BLaER1 treated with 17β-estradiol and CSF1 and Interleukin-3, amounts not matched to agents 10 nM and 100 nM (cell line): Measurements from ENCODE around the gene ALMS1.
"Not testable (repeated sequence)": the region's sequence is repeated elsewhere in the genome, so short reads cannot be mapped to it uniquely, and the experiment has no call there.

Experiments
- H3K27ac ChIP-seq, 11 experiments: shearing (Covaris generic); formaldehyde crosslinking; 2 replicates each; pipeline ENCODE4 v1.8.1; 2022
- H3K27me3 ChIP-seq, 11 experiments: shearing (Covaris generic); formaldehyde crosslinking; 2 replicates each; pipeline ENCODE4 v1.8.1; 2022
- H3K36me3 ChIP-seq, 11 experiments: shearing (Covaris generic); formaldehyde crosslinking; 2 replicates each; pipeline ENCODE4 v1.8.1; 2022
- H3K4me1 ChIP-seq, 10 experiments: shearing (Covaris generic); formaldehyde crosslinking; 2 replicates each; pipeline ENCODE4 v1.8.1; 2022
- H3K4me2 ChIP-seq, 11 experiments: shearing (Covaris generic); formaldehyde crosslinking; 2 replicates each; pipeline ENCODE4 v1.8.1; 2022
- H3K4me3 ChIP-seq, 10 experiments: shearing (Covaris generic); formaldehyde crosslinking; 2 replicates each; pipeline ENCODE4 v1.8.1; 2022
- H3K9ac ChIP-seq, 11 experiments: shearing (Covaris generic); formaldehyde crosslinking; 2 replicates each; pipeline ENCODE4 v1.8.1; 2022
- H3K9me3 ChIP-seq, 11 experiments: shearing (Covaris generic); formaldehyde crosslinking; replicated peaks in 1 of 11; 2 replicates each; pipeline ENCODE4 v1.8.1; 2022
- H4K20me1 ChIP-seq, 11 experiments: shearing (Covaris generic); formaldehyde crosslinking; 2 replicates each; pipeline ENCODE4 v1.8.1; 2022
- Cebpa-rat ChIP-seq, 11 experiments: shearing (Covaris generic); IDR thresholded peaks; 2 replicates each; pipeline ENCODE4 v1.8.1; 2022

The ALMS1 gene

DNA sequence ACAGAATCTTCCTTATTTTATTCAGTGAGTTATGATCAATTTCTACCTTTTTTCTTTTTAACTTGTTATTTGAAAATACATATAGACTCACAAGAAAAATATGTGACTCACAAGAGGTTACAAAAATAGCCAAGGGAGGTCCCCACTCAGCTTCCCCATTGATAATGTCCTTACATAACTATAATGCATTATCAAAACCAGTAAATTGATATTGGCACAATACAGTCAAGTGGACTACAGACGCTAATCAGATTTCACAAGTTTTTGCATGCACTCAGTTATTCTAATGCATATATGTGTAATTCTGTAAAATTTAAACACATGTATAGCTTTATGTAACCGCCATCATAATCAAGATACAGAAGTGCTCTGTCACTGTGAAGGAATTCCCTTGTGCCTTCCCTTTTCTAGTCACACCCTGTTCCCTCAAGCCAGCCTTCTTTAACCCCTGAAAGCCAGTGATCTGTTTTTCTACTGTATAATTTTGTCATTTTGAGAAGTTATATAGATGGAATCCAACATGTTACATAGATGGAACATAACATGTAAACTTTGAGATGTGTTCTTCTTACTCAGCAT, 118.4 kb downstream of the ALMS1 start:
- Histone ChIP-seq H3K4me2 (no peak overlapping the region), H3K9me3 (peaks cover 33 to 45% (median 42%) of the 10 kb centered on the region in 11 experiments), H3K4me3 (no peak overlapping the region), H3K9ac (no peak overlapping the region), H3K4me1 (peaks cover 0 to 8% (median 0%) of the 10 kb centered on the region in 10 experiments; a peak in 4 of 20 replicates), H3K36me3 (peaks cover 0 to 16% (median 4%) of the 10 kb centered on the region in 11 experiments; a peak in 7 of 22 replicates), H4K20me1 (no peaks in the 10 kb centered on the region), H3K27me3 (no peaks in the 10 kb centered on the region), H3K27ac (no peak overlapping the region)
- no peak for TF ChIP-seq Cebpa-rat (IDR thresholded peaks at IDR 0.05)

DNA sequence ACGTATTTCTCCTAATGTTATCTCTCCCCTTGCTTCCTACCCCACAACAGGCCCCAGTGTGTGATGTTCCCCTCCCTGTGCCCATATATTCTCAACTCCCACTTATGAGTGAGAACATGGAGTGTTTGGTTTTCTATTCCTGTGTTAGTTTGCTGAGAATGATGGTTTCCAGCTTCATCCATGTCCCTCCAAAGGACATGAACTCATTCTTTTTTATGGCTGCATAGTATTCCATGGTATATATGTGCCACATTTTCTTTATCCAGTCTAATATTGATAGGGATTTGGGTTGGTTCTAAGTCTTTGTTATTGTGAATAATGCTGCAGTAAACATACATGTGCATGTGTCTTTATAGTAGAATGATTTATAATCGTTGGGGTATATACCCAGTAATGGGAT, 119.2 kb downstream of the ALMS1 start:
- H4K20me1 ChIP-seq, H3K9ac ChIP-seq, H3K4me3 ChIP-seq, H3K27ac ChIP-seq, H3K27me3 ChIP-seq, H3K4me2 ChIP-seq, H3K4me1 ChIP-seq: not testable (repeated sequence)
- peaks cover 0 to 16% (median 4%) of the 10 kb centered on the region in 11 experiments; a peak in 7 of 22 replicates for H3K36me3 ChIP-seq
- peaks cover 38 to 53% (median 44%) of the 10 kb centered on the region in 11 experiments for H3K9me3 ChIP-seq

DNA sequence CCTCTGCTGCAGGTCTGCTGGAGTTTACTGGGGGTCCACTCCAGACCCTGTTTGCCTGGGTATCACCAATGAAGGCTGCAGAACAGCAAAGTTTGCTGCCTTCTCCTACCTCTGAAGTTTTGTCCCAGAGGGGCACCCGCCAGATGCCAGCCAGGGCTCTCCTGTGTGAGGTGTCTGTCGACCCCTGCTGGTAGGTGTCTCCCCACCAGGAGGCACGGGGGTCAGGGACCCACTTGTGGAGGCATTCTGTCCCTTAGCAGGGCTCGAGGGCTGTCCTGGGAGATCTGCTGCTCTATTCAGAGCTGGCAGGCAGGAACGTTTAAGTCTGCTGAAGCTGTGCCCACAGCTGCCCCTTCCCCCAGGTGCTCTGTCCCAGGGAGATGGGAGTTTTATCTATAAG, 124.8 kb downstream of the ALMS1 start:
- not testable (repeated sequence) for H3K9ac ChIP-seq, H3K27me3 ChIP-seq, H4K20me1 ChIP-seq, H3K4me3 ChIP-seq, H3K27ac ChIP-seq, H3K4me1 ChIP-seq, H3K4me2 ChIP-seq
- H3K9me3 ChIP-seq = peaks cover 63 to 85% (median 72%) of the 10 kb centered on the region in 11 experiments
- peaks cover 24 to 43% (median 35%) of the 10 kb centered on the region in 11 experiments for H3K36me3 ChIP-seq

DNA sequence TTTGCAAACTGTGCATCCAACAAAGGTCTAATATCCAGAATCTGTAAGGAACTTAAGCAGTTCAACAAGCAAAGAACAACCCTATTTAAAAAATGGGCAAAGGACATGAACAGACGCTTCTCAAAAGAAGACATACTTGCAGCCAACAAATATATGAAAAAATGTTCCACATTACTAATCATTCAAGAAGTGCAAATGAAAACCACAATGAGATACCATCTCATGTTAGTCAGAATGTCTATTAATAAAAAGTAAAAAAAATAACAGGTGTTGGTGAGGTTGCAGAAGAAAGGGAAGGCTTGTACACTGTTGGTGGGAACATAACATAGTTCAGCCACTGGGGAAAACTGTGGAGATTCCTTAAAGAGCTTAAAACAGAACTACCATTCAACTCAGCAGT, 130.4 kb downstream of the ALMS1 start:
- TF ChIP-seq Cebpa-rat (IDR thresholded peaks at IDR 0.05) = no peak
- Histone ChIP-seq H3K36me3 (peaks cover 31 to 64% (median 47%) of the 10 kb centered on the region in 11 experiments), H3K27ac (no peak overlapping the region)

DNA sequence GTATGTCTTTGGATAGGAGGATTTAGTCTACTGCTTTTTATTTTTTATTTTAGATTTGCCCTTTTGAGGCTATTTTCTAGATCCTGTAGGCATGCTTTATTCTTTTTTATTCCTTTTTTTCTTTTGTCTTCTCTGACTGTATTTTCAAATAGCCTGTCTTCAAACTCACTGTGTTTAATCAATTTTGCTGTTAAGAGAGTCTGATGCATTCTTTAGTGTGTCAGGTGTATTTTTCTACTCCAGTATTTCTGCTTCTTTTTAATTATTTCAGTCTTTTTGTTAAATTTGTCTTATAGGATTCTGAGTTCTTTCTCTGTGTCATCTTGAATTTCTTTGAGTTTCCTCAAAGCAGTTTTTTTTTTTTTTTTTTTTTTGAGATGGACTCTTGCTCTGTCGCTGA, 143.1 kb downstream of the ALMS1 start:
- H3K4me3 ChIP-seq = no peak overlapping the region
- no peaks in the 10 kb centered on the region for H3K27me3 ChIP-seq
- H4K20me1 ChIP-seq = no peaks in the 10 kb centered on the region
- H3K36me3 ChIP-seq = peaks cover 71 to 97% (median 86%) of the 10 kb centered on the region in 11 experiments
- no peaks in the 10 kb centered on the region for H3K4me1 ChIP-seq
- no peak overlapping the region for H3K4me2 ChIP-seq
- H3K9ac ChIP-seq = no peak overlapping the region
- no peak overlapping the region for H3K27ac ChIP-seq
- no peak for TF ChIP-seq Cebpa-rat (IDR thresholded peaks at IDR 0.05)
- H3K9me3 ChIP-seq = peaks cover 67 to 84% (median 75%) of the 10 kb centered on the region in 11 experiments

More for the DNA sequence above, 130.4 kb downstream of the ALMS1 start:
- no peak overlapping the region for H3K4me2 ChIP-seq
- no peak overlapping the region for H3K4me3 ChIP-seq
- peaks cover 29 to 49% (median 39%) of the 10 kb centered on the region in 11 experiments for H3K9me3 ChIP-seq
- H3K4me1 ChIP-seq = no peaks in the 10 kb centered on the region
- H3K9ac ChIP-seq = no peak overlapping the region
- H3K27me3 ChIP-seq = no peaks in the 10 kb centered on the region
- no peaks in the 10 kb centered on the region for H4K20me1 ChIP-seq

DNA sequence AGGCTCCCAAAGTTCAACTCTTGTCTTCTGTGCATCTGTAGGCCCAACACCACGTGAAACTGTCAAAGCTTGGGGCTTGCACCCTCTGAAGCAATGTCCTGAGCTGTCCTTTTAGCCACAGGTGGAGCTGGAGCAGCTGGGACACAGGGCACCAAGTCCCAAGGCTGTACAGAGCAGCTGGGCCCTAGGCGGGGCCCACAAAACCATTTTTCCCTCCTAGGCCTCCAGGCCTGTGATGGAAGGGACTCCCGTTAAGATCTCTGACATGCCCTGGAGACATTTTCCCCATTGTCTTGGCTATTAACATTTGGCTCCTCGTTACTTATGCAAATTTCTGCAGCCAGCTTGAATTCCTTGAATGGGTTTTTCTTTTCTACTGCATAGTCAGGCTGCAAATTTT, 145.1 kb downstream of the ALMS1 start:
- H3K4me2 ChIP-seq, H4K20me1 ChIP-seq, H3K4me3 ChIP-seq, H3K27me3 ChIP-seq, H3K27ac ChIP-seq, H3K4me1 ChIP-seq, H3K9ac ChIP-seq: not testable (repeated sequence)
- Histone ChIP-seq H3K9me3 (peaks cover 56 to 70% (median 61%) of the 10 kb centered on the region in 11 experiments), H3K36me3 (peaks cover 70 to 94% (median 83%) of the 10 kb centered on the region in 11 experiments)

DNA sequence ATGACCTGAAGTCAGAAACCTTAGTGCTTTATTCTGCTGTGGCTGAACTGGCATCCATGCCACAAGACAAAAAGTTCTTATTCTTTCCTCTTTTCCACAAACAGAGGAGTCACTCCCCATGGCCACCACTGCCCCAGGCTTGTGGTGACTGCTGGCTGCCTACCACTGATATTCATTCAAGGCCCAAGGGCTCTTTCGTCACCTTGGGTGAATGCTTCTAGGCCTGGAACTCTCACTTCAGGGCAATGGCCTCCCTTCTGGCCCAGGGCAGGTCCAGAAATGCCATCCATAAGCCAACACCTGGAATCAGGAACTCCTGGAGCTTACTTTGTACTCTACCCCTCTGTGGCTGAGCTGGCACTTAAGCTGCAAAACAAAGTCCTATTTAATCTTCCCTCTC, 146.7 kb downstream of the ALMS1 start:
- H3K9me3 ChIP-seq = peaks cover 50 to 71% (median 61%) of the 10 kb centered on the region in 11 experiments
- H3K27ac ChIP-seq = no peak overlapping the region
- peaks cover 80 to 94% (median 90%) of the 10 kb centered on the region in 11 experiments for H3K36me3 ChIP-seq
- TF ChIP-seq Cebpa-rat (IDR thresholded peaks at IDR 0.05) = no peak
- no peak overlapping the region for H3K4me2 ChIP-seq
- no peaks in the 10 kb centered on the region for H3K4me1 ChIP-seq
- no peak overlapping the region for H3K9ac ChIP-seq
- H3K27me3 ChIP-seq = no peaks in the 10 kb centered on the region
- no peaks in the 10 kb centered on the region for H4K20me1 ChIP-seq
- H3K4me3 ChIP-seq = no peak overlapping the region

DNA sequence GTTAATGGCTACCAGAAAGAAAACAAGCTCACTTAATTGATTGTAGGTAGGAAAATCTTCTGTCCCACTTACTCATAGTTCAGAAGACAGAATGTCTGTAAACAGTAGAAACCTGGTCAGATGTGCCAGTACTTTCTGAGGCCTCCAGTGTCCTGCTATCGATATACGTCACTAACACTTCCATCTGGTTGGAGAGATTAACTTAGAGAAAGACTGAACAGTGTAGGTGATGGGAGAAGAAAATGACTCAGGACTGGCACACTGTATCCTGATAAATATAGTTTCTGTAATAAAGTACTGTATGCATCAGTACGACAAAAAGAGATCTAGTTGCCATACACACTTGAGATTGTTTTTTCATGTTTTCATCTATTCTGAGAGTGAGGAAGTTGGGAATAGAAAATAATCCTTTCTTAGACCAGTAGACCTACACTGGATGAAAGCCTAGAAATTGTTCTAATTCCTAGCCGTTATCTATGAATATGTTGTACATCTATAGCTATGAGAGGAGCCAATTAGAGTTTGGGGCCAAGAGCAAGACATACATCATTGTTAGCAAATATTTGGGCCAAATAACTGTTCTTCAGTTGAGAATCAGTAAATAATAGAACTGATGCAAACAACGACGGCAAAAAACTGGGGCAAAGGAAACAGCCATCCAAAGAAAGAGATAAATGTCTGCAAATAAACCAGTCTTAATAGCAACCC, 150.7 kb downstream of the ALMS1 start:
- Histone ChIP-seq H3K36me3 (peaks cover 67 to 75% (median 71%) of the 10 kb centered on the region in 11 experiments), H3K4me2 (no peak overlapping the region), H3K4me3 (no peak overlapping the region), H3K9me3 (peaks cover 30 to 54% (median 48%) of the 10 kb centered on the region in 11 experiments), H3K9ac (no peak overlapping the region), H4K20me1 (no peaks in the 10 kb centered on the region), H3K27me3 (no peaks in the 10 kb centered on the region), H3K4me1 (no peaks in the 10 kb centered on the region), H3K27ac (no peak overlapping the region)
- TF ChIP-seq Cebpa-rat (IDR thresholded peaks at IDR 0.05) = no peak

DNA sequence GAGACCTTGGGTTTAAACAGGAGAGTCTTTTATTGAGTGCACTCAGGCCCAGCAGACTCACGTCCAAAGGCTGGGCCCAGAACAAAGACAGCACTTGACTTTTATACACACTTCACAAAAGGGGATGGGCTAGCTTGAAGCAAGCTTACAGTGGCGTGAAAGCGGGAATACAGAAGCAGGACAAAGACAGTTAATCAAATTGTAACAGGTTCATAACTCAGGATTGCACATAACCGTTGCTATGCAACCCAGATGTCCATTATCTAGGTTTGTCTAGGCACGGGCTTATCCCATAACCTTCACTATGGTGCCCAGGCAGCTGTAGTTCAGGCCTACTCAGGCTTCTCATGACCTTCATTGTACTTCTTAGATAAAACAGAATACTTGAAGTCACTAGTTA, 175.2 kb downstream of the ALMS1 start:
- not testable (repeated sequence) for H3K27me3 ChIP-seq, H3K27ac ChIP-seq, H3K4me3 ChIP-seq, H3K4me1 ChIP-seq, H3K9me3 ChIP-seq, H3K9ac ChIP-seq, H3K4me2 ChIP-seq, H4K20me1 ChIP-seq
- H3K36me3 ChIP-seq = peaks cover 10 to 65% (median 35%) of the 10 kb centered on the region in 11 experiments; a peak in 18 of 22 replicates

DNA sequence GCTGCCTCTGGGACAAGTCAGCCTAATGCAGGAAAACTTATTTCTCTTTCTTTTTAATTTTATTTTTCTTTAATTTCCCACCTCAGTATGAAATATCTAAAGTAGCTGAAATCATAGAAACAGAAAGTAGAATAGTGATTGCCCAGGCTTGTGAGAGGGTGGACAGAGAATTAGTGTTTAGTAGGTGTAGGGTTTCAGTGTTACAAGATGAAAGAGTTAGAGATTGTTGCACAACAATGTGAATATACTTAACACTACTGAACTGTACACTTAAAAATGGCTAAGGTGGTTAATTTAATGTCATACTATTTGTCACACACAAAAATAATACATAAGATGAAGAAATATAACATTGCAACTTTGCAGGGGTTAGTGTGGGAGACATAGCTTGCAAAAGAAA, 175.8 kb downstream of the ALMS1 start:
- Histone ChIP-seq H3K36me3 (peaks cover 10 to 71% (median 36%) of the 10 kb centered on the region in 11 experiments; a peak in 19 of 22 replicates), H3K27ac (no peak overlapping the region), H3K4me2 (no peak overlapping the region), H3K4me3 (no peak overlapping the region), H3K4me1 (no peaks in the 10 kb centered on the region), H3K27me3 (no peaks in the 10 kb centered on the region), H3K9me3 (no peaks in the 10 kb centered on the region), H4K20me1 (no peaks in the 10 kb centered on the region), H3K9ac (no peak overlapping the region)
- TF ChIP-seq Cebpa-rat (IDR thresholded peaks at IDR 0.05) = no peak
